GM12873 (cell line): ENCODE data around the gene IL17A.

Experiments used
- CTCF ChIP-seq: IDR thresholded peaks from 2 replicates; pipeline ENCODE4 v1.5.1; 2012; ENCODE audit warnings: low read depth, mild to moderate bottlenecking, moderate library complexity, low read length, control low read depth; ENCODE audit not compliant: insufficient read depth; ENCODE audit errors: missing control alignments

The IL17A gene

GRCh38 chr6:52155791-52156576, 30.2 kb upstream of the IL17A start:
- no peak for TF ChIP-seq CTCF

GRCh38 chr6:52157301-52157941, 28.8 kb upstream of the IL17A start:
- no peak for TF ChIP-seq CTCF

- no peak for TF ChIP-seq CTCF
Observed at GRCh38 chr6:52160472-52161104, 25.6 kb upstream of the IL17A start.

- no peak for TF ChIP-seq CTCF
Observed at GRCh38 chr6:52161689-52162438, 24.3 kb upstream of the IL17A start.

- peak; percentile 90 for TF ChIP-seq CTCF
Observed at GRCh38 chr6:52162940-52163908, 23.0 kb upstream of the IL17A start.

- no peak for TF ChIP-seq CTCF
Observed at GRCh38 chr6:52164319-52165094, 21.7 kb upstream of the IL17A start.
